ENCODE data around the gene EPB42. TPM values are rescaled to one million over a fixed set of nuclear protein-coding genes. Genes with fewer than 3 reads are reported as not detected.

EPB42 gene
- total and polyA plus RNA-seq, 2 experiments from 2014 or later = not detected

DNA sequence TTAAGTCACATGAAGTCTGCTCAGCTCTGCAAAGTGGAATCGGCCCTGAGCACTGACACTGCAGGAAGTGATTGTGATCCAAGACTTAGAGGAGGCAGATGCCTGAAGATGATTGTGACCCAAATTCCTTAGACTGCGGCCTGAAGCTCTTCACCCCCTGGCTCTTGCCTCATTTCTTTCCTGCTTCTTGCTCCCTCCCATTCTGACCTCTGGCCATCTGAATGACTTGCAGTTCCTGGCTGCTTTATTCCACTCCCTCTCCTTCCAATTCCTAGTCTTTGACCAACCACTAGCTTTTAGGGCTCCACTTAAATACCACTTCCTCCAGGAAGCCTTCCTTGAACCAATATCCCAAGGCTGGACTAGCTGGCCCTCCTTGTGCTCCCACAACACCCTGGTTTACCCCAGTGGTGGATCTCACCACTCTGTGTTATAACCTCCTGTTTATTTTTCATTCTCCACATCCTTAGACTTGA lies 9.9 kb upstream of the EPB42 start:
- no peak overlapping the region for H3K27ac Mint-ChIP-seq
- peaks cover 11% of the 10 kb centered on the region for H3K27me3 Mint-ChIP-seq (ENCODE audit: insufficient read depth, low read depth, poor library complexity)

More for the DNA sequence above, 9.9 kb upstream of the EPB42 start:
- Mint-ChIP-seq H3K4me3 (no peak overlapping the region), H3K4me1 (no peaks in the 10 kb centered on the region), H3K36me3 (ENCODE audit: low read depth) (no peaks in the 10 kb centered on the region), H3K9me3 (no peaks in the 10 kb centered on the region; the same call in 2 of the 3 replicates)
- Histone ChIP-seq H3K4me2 (no peak overlapping the region), H4K20me1 (replicated peaks; ENCODE audit: insufficient read depth) (no peaks in the 10 kb centered on the region), H3K27ac (ENCODE audit: low read depth) (no peak overlapping the region), H2AFZ (no peak overlapping the region), H3K27me3 (ENCODE audit: insufficient read depth) (no peaks in the 10 kb centered on the region), H3K79me2 (replicated peaks; ENCODE audit: insufficient read depth) (no peaks in the 10 kb centered on the region), H3K9me2 (ENCODE audit: insufficient read depth) (no peaks in the 10 kb centered on the region), H3K4me1 (ENCODE audit: insufficient read depth) (no peaks in the 10 kb centered on the region), H3K4me3 (no peak overlapping the region), H3F3A (replicated peaks; ENCODE audit: low read depth) (no peaks in the 10 kb centered on the region), H3K36me3 (ENCODE audit: insufficient read depth) (no peaks in the 10 kb centered on the region)
- DNase-seq (ENCODE audit: low spot score) (no peak), ATAC-seq (no peak)
- no peak for TF ChIP-seq NANOG (IDR thresholded peaks at IDR 0.05; ENCODE audit: borderline replicate concordance)
- TF ChIP-seq, protein P1, sequence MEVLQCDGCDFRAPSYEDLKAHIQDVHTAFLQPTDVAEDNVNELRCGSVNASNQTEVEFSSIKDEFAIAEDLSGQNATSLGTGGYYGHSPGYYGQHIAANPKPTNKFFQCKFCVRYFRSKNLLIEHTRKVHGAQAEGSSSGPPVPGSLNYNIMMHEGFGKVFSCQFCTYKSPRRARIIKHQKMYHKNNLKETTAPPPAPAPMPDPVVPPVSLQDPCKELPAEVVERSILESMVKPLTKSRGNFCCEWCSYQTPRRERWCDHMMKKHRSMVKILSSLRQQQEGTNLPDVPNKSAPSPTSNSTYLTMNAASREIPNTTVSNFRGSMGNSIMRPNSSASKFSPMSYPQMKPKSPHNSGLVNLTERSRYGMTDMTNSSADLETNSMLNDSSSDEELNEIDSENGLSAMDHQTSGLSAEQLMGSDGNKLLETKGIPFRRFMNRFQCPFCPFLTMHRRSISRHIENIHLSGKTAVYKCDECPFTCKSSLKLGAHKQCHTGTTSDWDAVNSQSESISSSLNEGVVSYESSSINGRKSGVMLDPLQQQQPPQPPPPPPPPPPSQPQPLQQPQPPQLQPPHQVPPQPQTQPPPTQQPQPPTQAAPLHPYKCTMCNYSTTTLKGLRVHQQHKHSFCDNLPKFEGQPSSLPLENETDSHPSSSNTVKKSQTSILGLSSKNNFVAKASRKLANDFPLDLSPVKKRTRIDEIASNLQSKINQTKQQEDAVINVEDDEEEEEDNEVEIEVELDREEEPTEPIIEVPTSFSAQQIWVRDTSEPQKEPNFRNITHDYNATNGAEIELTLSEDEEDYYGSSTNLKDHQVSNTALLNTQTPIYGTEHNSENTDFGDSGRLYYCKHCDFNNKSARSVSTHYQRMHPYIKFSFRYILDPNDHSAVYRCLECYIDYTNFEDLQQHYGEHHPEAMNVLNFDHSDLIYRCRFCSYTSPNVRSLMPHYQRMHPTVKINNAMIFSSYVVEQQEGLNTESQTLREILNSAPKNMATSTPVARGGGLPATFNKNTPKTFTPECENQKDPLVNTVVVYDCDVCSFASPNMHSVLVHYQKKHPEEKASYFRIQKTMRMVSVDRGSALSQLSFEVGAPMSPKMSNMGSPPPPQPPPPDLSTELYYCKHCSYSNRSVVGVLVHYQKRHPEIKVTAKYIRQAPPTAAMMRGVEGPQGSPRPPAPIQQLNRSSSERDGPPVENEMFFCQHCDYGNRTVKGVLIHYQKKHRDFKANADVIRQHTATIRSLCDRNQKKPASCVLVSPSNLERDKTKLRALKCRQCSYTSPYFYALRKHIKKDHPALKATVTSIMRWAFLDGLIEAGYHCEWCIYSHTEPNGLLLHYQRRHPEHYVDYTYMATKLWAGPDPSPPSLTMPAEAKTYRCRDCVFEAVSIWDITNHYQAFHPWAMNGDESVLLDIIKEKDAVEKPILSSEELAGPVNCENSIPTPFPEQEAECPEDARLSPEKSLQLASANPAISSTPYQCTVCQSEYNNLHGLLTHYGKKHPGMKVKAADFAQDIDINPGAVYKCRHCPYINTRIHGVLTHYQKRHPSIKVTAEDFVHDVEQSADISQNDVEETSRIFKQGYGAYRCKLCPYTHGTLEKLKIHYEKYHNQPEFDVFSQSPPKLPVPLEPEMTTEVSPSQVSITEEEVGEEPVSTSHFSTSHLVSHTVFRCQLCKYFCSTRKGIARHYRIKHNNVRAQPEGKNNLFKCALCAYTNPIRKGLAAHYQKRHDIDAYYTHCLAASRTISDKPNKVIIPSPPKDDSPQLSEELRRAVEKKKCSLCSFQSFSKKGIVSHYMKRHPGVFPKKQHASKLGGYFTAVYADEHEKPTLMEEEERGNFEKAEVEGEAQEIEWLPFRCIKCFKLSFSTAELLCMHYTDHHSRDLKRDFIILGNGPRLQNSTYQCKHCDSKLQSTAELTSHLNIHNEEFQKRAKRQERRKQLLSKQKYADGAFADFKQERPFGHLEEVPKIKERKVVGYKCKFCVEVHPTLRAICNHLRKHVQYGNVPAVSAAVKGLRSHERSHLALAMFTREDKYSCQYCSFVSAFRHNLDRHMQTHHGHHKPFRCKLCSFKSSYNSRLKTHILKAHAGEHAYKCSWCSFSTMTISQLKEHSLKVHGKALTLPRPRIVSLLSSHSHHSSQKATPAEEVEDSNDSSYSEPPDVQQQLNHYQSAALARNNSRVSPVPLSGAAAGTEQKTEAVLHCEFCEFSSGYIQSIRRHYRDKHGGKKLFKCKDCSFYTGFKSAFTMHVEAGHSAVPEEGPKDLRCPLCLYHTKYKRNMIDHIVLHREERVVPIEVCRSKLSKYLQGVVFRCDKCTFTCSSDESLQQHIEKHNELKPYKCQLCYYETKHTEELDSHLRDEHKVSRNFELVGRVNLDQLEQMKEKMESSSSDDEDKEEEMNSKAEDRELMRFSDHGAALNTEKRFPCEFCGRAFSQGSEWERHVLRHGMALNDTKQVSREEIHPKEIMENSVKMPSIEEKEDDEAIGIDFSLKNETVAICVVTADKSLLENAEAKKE (CRISPR knock-in tag; IDR thresholded peaks at IDR 0.05) = no peak
